ENCODE measurements around the gene FAT1.

FAT1 gene

DNA sequence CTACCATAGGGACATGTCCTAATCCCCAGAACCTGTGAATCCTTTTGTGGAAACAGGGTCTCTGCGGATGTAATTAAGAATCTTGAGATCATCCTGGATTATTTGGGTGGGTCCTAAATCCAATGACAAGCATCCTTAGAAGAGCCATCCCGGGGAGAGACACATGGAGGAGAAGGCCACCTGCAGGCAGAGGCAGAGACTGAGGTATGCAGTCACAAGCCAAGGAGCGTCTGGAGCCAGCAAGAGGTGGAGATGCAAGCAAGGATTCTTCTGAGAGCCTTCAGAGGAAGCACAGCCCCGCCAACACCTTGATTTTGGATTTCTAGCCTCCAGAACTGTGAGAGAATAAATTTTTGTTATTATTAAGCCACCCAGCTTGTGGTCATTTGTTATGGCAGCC lies 13.8 kb upstream of the FAT1 start:
- no peaks in the 10 kb centered on the region for H3K27me3 Mint-ChIP-seq
- no peaks in the 10 kb centered on the region for H3K4me1 Mint-ChIP-seq (ENCODE audit: low read depth)
- no peak overlapping the region for H3K4me3 Mint-ChIP-seq
- peaks cover 8% of the 10 kb centered on the region for H3K9me3 Mint-ChIP-seq
- no peaks in the 10 kb centered on the region for H3K36me3 Mint-ChIP-seq (ENCODE audit: low read depth)
- no peak overlapping the region for H3K27ac Mint-ChIP-seq

DNA sequence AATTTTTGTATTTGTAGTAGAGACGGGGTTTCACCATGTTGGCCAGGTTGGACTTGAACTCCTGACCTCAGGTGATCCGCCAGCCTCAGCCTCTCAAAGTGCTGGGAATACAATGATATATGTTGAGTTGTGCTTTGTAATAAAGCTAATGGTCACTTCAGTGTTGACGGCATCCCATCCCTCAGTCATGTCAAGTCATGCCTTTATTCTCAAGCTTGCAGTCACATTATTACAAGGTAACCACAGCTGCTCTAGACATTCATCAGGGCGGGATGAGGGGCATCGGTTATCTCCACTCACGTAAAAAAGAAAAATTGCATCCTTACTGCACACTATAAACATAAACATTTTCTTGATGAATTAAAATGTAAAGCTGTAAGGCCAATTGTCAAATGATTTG lies 12.8 kb upstream of the FAT1 start:
- H3K4me1 Mint-ChIP-seq (ENCODE audit: low read depth), result no peaks in the 10 kb centered on the region
- no peaks in the 10 kb centered on the region for H3K27me3 Mint-ChIP-seq
- no peaks in the 10 kb centered on the region for H3K36me3 Mint-ChIP-seq (ENCODE audit: low read depth)
- H3K4me3 Mint-ChIP-seq, result no peak overlapping the region
- no peak overlapping the region for H3K27ac Mint-ChIP-seq
- H3K9me3 Mint-ChIP-seq, result peaks cover 10% of the 10 kb centered on the region

DNA sequence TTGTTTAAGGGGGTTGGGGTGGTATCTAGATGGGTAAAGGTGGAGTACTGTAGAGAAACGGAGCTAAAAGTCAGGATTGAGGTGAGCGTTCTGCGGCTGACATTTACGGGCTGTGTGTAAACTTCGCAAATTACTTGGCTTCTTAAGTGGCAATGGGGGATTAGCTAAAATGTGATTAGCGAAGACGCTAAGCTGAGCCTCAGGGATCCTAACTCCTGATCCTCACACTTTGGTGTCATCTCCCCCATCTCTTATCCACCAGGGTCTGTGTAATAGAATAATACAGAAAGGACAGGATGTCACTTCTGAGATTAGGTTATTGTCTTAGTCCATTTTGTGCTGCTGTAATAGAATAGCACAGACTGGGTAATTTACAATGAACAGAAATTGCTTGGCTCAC lies 10.6 kb upstream of the FAT1 start:
- no peak overlapping the region for H3K27ac Mint-ChIP-seq
- H3K4me1 Mint-ChIP-seq (ENCODE audit: low read depth), result no peaks in the 10 kb centered on the region
- peaks cover 6% of the 10 kb centered on the region for H3K9me3 Mint-ChIP-seq
- peaks cover under 1% of the 10 kb centered on the region for H3K27me3 Mint-ChIP-seq
- no peak overlapping the region for H3K4me3 Mint-ChIP-seq
- H3K36me3 Mint-ChIP-seq (ENCODE audit: low read depth), result no peaks in the 10 kb centered on the region

DNA sequence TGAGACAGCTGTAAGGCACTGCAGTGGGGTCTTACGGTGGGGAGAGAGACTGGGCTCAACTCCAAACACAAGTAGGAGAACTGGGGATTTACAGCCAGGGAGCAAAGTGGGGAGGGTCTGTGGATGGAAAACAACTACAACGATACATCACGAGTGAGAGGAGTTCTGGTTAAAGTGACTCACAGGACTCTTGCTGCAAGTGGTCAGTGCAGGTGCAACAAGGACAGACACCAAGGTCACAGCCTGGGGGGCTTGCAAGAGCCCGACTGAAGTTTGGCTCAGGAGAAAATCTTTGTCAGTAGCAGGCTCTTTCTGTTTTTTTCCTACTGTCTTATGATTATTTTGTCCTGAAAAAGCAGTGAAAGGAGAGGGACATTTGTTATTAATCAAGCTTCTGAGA lies 10.1 kb upstream of the FAT1 start:
- Mint-ChIP-seq H3K4me3 (no peak overlapping the region), H3K4me1 (ENCODE audit: low read depth) (no peaks in the 10 kb centered on the region), H3K36me3 (ENCODE audit: low read depth) (no peaks in the 10 kb centered on the region)

DNA sequence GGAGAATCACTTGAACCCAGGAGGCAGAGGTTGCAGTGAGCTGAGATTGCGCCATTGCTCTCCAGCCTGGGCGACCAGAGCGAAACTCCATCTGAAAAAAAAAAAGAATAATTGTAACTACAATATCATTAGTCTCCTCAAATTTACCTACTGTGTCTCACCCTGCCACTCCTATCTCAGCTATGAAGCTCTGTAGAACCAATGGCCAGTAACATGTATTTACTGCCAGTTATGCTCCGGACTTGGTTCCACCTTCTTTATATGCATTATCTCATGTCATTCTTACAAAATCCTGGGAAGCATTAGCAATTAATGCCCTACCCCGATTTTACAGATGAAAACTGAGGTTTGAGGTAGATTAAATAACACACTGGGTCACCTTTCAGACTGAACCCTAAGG lies 7.0 kb upstream of the FAT1 start:
- peaks cover 33% of the 10 kb centered on the region for H3K27me3 Mint-ChIP-seq
- H3K9me3 Mint-ChIP-seq, result peaks cover 6% of the 10 kb centered on the region
- no peak overlapping the region for H3K4me3 Mint-ChIP-seq
- peaks cover 10% of the 10 kb centered on the region for H3K4me1 Mint-ChIP-seq (ENCODE audit: low read depth)
- H3K36me3 Mint-ChIP-seq (ENCODE audit: low read depth), result peaks cover 3% of the 10 kb centered on the region
- no peak overlapping the region for H3K27ac Mint-ChIP-seq

More for the DNA sequence above, 10.1 kb upstream of the FAT1 start:
- H3K27me3 Mint-ChIP-seq, result peaks cover 5% of the 10 kb centered on the region
- no peak overlapping the region for H3K27ac Mint-ChIP-seq
- peaks cover 6% of the 10 kb centered on the region for H3K9me3 Mint-ChIP-seq

DNA sequence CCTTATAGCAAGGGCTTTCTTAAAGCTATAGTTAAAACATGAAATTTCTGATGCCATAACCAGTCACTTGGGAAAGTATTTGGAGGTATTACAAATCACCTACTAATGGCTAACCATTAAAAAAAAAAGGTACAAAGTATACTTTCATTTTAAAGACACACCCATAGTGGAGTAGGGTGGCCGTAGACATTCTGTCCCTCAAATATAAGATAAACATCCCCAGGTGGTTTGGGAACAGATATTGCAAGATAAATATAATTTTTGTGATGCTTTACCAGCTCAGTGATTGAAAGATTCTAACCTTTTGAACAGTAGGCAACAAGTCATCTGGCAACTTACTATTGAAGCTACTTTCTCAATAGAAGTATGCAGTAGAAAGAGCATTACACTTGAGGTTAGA lies 6.2 kb upstream of the FAT1 start:
- H3K27me3 Mint-ChIP-seq, result peaks cover 41% of the 10 kb centered on the region
- peaks cover 3% of the 10 kb centered on the region for H3K36me3 Mint-ChIP-seq (ENCODE audit: low read depth)
- H3K4me3 Mint-ChIP-seq, result no peak overlapping the region
- no peak overlapping the region for H3K27ac Mint-ChIP-seq
- H3K4me1 Mint-ChIP-seq (ENCODE audit: low read depth), result peaks cover 12% of the 10 kb centered on the region
- peaks cover 6% of the 10 kb centered on the region for H3K9me3 Mint-ChIP-seq

DNA sequence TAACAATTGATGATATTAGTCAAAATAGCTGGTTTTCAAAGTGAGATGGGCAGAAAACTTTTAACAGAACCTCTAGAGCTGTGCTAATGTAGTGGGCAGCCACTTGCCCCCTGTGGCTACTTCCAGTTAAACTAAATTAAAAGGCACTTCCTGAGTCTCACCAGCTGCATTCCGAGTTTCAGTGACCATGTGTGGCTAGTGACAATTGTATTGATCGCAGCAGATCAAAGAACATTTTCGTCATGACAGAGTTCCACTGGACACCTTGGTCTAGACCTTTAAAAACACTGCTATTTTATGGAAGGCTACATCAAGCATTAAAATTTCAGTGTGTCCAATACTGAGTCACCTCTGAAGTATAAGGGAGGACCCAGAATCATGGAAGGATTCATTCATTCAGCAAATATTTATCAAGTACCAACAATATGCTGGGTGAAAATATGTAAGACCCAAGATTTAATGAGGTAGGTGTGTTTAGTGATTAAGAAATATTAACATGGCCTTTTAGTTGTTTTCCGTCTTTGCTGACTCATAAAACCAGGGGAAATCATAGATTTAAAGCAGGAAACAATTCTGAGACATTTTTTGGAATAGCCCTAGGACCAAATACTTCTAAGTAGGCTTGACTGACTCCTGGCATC lies 5.1 kb upstream of the FAT1 start:
- Mint-ChIP-seq H3K4me3 (no peak overlapping the region), H3K4me1 (ENCODE audit: low read depth) (peaks cover 14% of the 10 kb centered on the region), H3K27ac (no peak overlapping the region), H3K9me3 (peaks cover 6% of the 10 kb centered on the region), H3K27me3 (peaks cover 48% of the 10 kb centered on the region), H3K36me3 (ENCODE audit: low read depth) (peaks cover 3% of the 10 kb centered on the region)

DNA sequence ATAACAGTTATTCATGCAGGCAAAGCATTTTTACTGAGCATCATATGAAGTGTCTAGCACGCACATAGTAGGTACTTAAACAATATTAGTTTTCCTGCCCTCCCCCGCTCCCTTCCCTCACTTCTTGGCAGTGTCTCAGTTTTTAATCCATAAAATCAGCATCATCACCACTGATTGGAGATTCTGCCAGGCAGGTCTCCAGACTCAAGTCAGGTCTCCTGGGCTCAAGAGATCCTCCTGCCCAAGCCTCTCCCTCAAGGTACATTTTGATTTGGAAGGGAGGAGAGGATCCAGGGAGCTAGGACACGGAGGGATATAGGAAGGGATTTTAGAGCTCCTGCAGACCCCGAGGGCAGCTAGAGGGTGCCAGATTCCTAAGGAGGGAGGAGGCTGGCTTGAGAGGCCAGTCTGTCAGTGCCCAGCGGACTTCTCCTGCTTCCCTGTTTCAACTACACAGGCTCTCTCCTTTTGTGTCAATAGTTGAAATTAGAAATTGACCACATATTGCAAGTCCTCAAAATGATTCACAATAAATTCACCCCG lies 4.4 kb upstream of the FAT1 start:
- Mint-ChIP-seq H3K4me1 (ENCODE audit: low read depth) (peaks cover 15% of the 10 kb centered on the region), H3K27me3 (peaks cover 49% of the 10 kb centered on the region), H3K36me3 (ENCODE audit: low read depth) (peaks cover 3% of the 10 kb centered on the region), H3K27ac (no peak overlapping the region), H3K9me3 (peaks cover 6% of the 10 kb centered on the region), H3K4me3 (no peak overlapping the region)

DNA sequence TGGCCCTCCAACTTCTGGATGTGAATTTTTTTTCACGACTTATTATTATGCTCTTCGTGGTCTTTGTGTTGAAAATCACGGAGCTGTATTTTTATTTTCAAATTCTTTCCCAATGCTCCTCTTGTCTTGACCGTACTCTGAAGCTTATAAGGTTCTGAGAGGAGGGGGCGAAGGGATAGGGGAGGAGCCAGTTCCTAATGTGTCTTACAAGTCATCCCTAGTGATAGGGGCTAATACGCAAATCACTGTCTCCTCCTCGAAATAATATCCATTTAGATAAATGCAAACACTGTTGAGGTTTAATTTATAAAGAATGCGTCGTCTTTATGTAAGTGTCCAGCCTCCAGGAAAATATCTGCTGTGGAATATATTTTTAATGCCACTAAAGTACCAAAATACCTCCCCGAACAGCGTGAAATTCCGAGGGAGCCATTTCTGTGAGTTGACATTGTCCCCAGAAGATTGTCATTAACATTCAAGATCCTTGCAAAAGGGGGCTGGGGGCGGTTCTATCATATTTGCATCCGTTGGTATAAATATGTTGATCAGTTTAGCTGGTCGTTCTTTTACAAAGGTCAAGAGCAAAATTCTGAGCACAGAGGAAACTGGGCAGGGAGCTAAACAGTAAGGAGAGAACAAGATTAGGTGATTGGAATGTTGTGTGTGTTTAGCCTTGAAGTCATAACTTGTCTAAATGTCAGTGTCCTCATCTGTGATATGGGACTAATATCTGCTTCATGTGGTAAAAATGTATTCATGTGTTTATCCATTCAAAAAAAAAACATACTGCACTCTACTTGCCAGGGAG lies 3.7 kb upstream of the FAT1 start:
- Mint-ChIP-seq H3K4me1 (ENCODE audit: low read depth) (peaks cover 21% of the 10 kb centered on the region), H3K9me3 (peaks cover under 1% of the 10 kb centered on the region), H3K36me3 (ENCODE audit: low read depth) (peaks cover 3% of the 10 kb centered on the region), H3K4me3 (peak overlapping the region; percentile 24), H3K27ac (peak overlapping the region; percentile 49), H3K27me3 (peaks cover 55% of the 10 kb centered on the region)

DNA sequence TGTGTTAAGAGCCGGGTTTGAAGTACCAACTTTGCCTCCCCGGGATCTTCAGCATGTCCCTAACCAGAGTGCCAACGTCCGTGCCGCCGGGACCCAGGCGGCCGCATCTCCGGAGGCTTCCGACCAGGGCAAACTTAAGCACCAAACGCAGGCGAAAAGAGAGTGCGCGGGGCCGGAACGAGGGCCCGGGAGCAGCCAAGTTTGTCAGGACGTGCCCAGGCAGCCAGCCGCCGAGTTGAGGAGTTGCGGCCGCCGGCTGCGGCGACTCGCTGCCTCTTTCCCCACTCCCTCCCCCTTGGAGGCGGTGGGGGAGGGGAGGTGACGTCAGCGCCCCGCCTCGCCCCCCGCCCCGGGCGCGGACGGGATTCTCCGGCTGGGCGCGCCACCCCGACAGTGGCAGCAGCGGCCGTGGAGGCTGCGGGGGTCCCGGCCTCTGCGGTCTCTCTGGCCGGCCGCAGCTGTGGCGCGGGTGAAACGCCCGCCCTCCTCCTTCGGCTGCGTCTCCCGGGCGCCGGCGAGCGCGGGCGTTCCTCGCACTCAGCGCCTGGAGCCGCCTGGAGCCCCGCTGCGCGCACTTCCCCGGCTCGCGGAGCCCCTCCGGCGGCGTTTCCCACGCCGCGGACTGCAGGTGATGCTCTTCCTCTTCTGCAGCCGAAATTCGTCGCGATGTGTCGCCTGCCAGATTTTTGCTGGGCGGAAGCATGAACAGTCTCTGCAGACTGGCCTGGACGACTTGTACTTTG lies 2.9 kb upstream of the FAT1 start:
- peak overlapping the region; percentile 24 for H3K4me3 Mint-ChIP-seq
- peaks cover 21% of the 10 kb centered on the region for H3K4me1 Mint-ChIP-seq (ENCODE audit: low read depth)
- peak overlapping the region; percentile 49 for H3K27ac Mint-ChIP-seq
- peaks cover 3% of the 10 kb centered on the region for H3K36me3 Mint-ChIP-seq (ENCODE audit: low read depth)
- H3K27me3 Mint-ChIP-seq, result peaks cover 63% of the 10 kb centered on the region
- H3K9me3 Mint-ChIP-seq, result no peaks in the 10 kb centered on the region

DNA sequence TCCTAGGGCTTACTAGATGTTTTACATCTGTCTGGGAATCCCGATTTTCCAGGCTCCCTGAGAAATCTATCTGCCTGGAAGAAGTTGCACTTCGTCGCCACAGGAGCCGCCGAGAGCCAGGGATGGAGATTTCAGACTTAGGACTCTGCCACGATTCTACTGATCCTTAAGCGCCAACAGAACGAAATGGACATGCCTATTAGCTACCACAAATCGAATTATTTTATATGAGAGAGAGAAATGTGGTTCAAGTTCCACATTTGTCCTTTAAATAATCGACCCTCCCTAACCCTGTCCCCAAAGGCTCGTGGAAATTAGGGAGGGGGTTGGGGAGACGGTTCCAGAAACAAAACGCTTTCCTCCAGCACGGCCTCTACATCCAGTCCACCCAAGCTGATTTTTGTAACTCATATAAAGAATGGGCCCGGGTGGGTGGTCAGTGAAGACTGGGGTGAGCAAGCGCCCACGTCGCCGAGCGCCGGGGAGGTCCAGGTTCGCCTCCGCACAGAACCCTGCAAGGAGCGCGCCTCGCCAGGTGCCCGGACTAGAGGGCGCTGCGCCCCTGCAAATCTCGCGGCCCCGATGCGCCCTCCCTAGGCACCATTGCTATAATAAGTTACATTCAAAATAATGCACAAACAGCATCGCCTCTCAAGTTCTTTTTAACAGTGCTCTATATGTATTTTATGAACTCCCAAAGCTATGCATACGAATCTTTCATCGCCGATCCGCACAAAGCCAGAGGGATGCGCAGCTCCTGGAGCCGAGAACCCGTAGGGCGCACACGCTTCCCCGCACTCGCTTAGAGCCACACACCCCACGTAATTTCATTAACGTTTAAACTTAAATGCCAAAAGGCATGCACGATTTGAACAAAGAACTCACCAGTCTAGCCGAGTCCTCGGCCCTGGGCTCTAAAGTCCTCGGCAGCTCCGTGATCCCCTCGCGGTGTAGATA lies 2.1 kb upstream of the FAT1 start:
- no peaks in the 10 kb centered on the region for H3K9me3 Mint-ChIP-seq
- H3K4me3 Mint-ChIP-seq, result peak overlapping the region; percentile 23
- H3K4me1 Mint-ChIP-seq (ENCODE audit: low read depth), result peaks cover 21% of the 10 kb centered on the region
- H3K27ac Mint-ChIP-seq, result no peak overlapping the region
- peaks cover 69% of the 10 kb centered on the region for H3K27me3 Mint-ChIP-seq
- H3K36me3 Mint-ChIP-seq (ENCODE audit: low read depth), result peaks cover 3% of the 10 kb centered on the region

DNA sequence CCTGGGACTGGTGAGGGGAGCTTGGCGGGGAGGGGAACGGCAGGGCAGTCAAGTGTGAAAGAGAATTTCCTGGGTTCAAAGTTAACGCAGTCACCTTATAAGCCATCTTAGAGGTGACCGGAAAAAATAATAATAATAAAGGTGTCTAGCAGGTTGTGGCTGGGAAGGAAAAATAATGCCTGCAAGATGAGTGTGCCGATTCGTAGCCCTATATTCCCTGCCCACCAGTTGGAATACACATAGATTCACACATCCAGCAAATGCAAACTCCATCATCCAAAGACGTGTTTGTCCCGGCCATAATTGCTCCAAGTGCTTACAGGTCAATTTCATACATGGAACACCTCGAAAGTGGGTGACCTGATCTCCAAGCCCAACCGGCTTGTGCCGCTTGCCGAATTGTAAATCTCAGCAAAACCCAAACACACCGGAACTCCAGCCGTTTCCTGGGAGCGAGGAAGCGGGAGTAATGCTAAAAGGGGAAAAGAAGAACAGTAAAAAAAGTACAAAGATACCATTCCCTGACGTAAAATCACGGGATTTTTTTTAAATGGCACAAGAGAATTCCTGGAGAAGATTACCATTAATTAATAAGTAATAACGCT lies 1.3 kb upstream of the FAT1 start:
- H3K36me3 Mint-ChIP-seq (ENCODE audit: low read depth), result peaks cover 3% of the 10 kb centered on the region
- peak overlapping the region; percentile 3 for H3K4me3 Mint-ChIP-seq
- peaks cover 69% of the 10 kb centered on the region for H3K27me3 Mint-ChIP-seq
- peaks cover 21% of the 10 kb centered on the region for H3K4me1 Mint-ChIP-seq (ENCODE audit: low read depth)
- H3K27ac Mint-ChIP-seq, result no peak overlapping the region
- H3K9me3 Mint-ChIP-seq, result no peaks in the 10 kb centered on the region

DNA sequence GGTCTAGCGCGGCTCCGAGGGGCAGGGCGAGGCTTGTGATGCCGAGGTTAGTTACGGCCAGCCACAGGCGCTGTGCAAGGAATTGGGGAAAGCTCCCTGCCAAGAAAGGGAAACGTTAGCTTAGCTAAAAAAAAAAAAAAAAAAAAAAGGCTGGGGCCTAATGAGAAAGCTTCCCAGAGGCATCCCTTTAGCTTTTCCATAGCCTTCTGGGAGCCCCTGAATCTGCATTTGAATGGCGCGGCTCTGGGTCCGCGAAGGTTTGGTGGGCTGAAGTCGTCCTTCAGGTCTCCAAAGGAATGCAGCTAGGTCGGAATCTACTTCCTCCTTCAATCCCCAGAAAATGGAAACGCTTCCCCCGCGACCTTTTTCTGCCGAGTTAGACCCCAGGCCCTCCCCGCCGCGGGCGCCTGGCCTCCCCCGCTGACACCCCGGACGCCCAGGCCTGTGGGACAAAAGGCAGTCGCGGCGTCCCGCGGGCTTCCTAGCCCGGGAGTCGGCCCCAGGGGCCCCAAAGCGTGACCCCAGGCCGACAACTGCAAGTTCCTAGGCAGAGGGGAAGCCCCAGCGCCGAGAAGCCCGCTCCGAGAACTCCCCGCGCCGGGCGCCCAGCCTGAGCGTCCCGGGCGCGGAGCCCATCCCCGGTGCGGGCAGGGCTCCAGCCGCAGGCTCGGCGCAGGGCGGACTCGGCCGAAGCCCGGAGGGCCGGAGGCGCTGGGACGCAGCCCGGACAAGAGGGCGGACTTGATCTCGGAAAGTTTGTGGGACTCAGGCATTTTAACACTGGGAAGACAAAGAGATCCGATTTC lies 605 bp upstream of the FAT1 start:
- Mint-ChIP-seq H3K4me3 (peak overlapping the region; percentile 3), H3K27me3 (peaks cover 69% of the 10 kb centered on the region), H3K27ac (no peak overlapping the region), H3K4me1 (ENCODE audit: low read depth) (peaks cover 21% of the 10 kb centered on the region), H3K36me3 (ENCODE audit: low read depth) (peaks cover 3% of the 10 kb centered on the region), H3K9me3 (no peaks in the 10 kb centered on the region)
